ENCODE results near the gene TICRR.
"Not testable (repeated sequence)": the region's sequence is repeated elsewhere in the genome, so short reads cannot be mapped to it uniquely, and the experiment has no call there.

Gene TICRR

GRCh38 chr15:89575656-89576416 is 567 bp downstream of the TICRR start:
- DNase-seq: no peak

- DNase-seq: no peak
Observed at GRCh38 chr15:89576417-89576773, 1.1 kb downstream of the TICRR start.

- DNase-seq: no peak
Observed at GRCh38 chr15:89577776-89578115, 2.5 kb downstream of the TICRR start.

- no peak for DNase-seq
Observed at GRCh38 chr15:89578146-89578545, 2.9 kb downstream of the TICRR start.

- DNase-seq: not testable (repeated sequence)
Observed at GRCh38 chr15:89580747-89581146, 5.5 kb downstream of the TICRR start.

- no peak for DNase-seq
Observed at GRCh38 chr15:89586651-89587050, 11.4 kb downstream of the TICRR start.

- no peak for DNase-seq
Observed at GRCh38 chr15:89587955-89588354, 12.7 kb downstream of the TICRR start.

GRCh38 chr15:89591834-89592233 is 16.6 kb downstream of the TICRR start:
- DNase-seq: no peak

GRCh38 chr15:89593018-89593417 is 17.7 kb downstream of the TICRR start:
- DNase-seq: no peak

- DNase-seq: no peak
Observed at GRCh38 chr15:89599021-89599420, 23.8 kb downstream of the TICRR start.

GRCh38 chr15:89611317-89611716 is 36.0 kb downstream of the TICRR start:
- no peak for DNase-seq

GRCh38 chr15:89613031-89613430 is 37.8 kb downstream of the TICRR start:
- no peak for DNase-seq

- no peak for DNase-seq
Observed at GRCh38 chr15:89614164-89614563, 38.9 kb downstream of the TICRR start.

GRCh38 chr15:89615135-89615534 is 39.9 kb downstream of the TICRR start:
- no peak for DNase-seq

- DNase-seq: no peak
Observed at GRCh38 chr15:89616228-89616627, 41.0 kb downstream of the TICRR start.

GRCh38 chr15:89621547-89621946 is 46.3 kb downstream of the TICRR start:
- no peak for DNase-seq

GRCh38 chr15:89623165-89623564 is 47.9 kb downstream of the TICRR start:
- no peak for DNase-seq

- no peak for DNase-seq
Observed at GRCh38 chr15:89625716-89626115, 50.4 kb downstream of the TICRR start.

- DNase-seq: no peak
Observed at GRCh38 chr15:89627256-89627970, 52.1 kb downstream of the TICRR start.

GRCh38 chr15:89628301-89628700 is 53.0 kb downstream of the TICRR start:
- DNase-seq: no peak

GRCh38 chr15:89628806-89629715 is 53.8 kb downstream of the TICRR start:
- DNase-seq: no peak

- DNase-seq: no peak
Observed at GRCh38 chr15:89629829-89630228, 54.6 kb downstream of the TICRR start.

GRCh38 chr15:89630260-89630659 is 55.0 kb downstream of the TICRR start:
- no peak for DNase-seq

Data from NCI-H1417 treated with DMSO at 0.1 percent for 48 hours (cell line).